ENCODE measurements around the gene HNRNPH1.

The HNRNPH1 gene

DNA sequence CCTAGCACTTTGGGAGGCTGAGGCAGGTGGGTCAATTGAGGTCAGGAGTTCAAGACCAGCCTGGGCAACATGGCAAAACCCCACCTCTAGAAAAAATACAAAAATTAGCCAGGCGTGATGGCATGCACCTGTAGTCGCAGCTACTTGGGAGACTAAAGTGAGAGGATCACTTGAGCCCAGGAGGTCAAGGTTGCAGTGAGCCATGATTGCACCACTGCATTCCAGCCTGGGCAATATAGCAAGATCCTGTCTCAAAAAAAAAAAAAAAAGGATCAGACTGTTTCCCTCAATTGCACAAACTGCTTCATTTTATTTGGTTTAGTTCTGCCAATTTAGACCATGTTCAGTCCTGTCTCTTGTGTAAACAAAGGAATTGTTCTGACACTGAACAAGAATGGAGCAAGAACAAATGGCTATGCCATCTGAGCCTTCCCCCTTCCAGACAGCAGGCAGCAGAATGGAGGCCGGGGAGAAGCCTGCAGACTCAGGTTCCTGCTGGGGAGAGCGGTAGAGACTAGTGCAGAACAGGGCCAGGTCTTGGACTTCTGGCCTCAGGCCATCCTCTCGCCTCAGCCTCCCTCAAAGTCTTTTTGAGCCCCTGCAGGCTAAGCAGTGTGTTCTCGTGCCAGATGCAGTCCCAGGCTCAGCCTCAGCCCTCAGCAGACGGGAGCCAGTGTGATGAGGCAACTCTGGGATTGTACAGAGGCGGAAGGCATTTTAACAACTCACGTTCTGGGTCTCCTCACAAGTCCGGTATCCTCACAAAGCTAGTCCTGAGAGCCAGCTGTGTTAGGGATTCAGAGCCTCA, 18.2 kb downstream of the HNRNPH1 start:
- no peak for DNase-seq

DNA sequence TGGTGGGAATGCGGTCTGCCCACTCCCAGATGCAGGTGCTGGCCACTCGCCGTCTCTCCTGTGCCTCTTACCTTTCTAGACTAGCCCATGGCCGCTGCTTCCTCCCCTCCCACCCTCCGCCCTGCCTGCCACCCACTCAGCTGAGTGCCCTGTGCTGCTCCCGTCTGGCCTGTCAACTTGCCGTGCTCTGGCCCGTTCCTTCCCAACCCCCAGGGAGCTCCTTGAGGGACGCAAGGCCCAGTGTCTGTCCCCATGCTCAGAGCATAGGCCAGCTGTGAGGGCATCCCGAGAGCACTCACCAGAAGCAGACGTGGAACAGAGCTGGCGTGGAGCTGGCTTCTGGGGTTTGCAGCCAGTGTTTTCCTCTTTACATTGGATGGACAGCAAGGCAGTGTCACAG, 20.2 kb downstream of the HNRNPH1 start:
- DNase-seq = no peak

- no peak for DNase-seq
Measured at GRCh38 chr5:179601871-179602625, 21.4 kb downstream of the HNRNPH1 start.

DNA sequence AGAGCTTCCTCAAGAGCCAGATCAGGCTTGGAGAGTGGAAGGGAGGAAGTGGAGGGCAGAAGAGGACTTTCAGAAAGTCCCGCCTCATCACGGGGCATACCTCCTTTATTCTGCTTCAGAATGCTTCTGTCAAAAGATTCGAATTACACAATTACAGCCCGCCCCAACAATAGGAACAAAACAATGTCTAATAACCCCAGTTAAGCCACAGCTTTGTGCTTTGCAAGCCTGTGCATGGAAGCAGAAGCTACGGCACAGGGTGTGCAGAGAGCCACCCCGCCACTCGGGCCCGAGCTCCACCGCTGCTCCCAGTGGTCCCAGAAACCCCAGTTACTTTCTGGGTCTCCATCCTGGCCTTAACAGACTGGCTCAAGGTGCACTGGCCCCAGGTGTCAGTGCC, 23.5 kb downstream of the HNRNPH1 start:
- no peak for DNase-seq

DNA sequence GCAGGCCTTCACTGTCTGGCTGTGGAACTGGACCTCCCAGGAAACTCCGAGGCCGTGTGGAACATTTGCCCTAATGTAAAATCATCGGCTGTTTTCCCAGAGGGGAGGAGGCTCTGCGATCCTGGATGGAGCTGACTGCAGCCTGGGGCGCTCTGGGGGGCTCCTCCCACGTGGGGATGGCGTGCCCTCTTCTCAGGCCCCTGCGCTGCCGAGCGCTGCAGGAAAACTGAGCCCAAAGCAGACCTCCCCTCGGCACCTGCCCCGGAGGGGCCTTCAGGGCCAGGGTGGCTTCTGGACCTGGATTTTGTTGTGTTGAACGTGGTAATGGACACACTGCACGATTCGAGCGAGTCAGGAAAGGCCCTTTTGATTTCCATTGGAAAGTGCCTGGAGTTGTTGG, 23.9 kb downstream of the HNRNPH1 start:
- DNase-seq = no peak

DNA sequence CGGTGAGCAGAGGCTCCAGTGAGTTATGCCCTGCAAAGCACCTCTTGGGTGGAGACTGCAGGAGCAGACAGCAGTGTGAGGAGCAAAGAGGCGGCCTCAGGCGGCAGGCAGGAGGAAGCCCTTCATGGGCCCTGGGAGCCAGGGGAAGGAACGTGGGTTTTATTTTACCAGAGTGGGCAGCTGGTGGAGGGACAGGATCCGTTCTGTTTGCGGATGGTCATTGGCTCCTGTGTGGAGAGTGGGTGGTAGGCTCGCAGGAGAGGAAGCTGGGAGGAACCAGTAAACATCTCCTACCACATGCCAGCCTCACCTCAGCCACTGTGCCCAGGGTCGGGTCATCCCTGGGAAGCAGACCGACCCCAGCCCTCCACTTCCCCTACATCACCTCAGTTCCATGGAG, 24.4 kb downstream of the HNRNPH1 start:
- no peak for DNase-seq

GRCh38 chr5:179596421-179596820, 27.1 kb downstream of the HNRNPH1 start:
- no peak for DNase-seq

- DNase-seq = no peak
Measured at GRCh38 chr5:179595916-179596315, 27.6 kb downstream of the HNRNPH1 start.

- no peak for DNase-seq
Measured at GRCh38 chr5:179588166-179588565, 35.3 kb downstream of the HNRNPH1 start.

GRCh38 chr5:179585941-179586401, 37.5 kb downstream of the HNRNPH1 start:
- no peak for DNase-seq

- DNase-seq = no peak
Measured at GRCh38 chr5:179577286-179577960, 46.0 kb downstream of the HNRNPH1 start.

DNA sequence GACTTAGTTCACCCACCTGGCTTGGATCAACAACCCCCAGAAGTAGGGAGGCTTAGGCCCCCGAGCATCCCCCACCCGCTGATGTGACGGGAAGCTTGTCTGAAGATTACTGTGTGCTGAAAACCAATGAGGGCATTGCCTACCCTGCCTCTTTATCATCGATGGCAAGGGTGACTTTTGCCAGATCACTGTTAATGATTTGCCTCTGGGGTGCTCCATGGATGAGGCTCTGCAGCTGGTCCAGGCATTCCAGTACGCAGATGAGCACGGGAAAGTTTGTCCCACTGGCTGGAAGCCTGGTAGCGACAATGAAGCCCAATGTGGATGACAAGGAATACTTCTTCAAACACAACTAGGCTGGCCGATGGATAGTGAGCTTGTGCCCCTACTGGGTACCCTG, 51.1 kb downstream of the HNRNPH1 start:
- no peak for DNase-seq

DNA sequence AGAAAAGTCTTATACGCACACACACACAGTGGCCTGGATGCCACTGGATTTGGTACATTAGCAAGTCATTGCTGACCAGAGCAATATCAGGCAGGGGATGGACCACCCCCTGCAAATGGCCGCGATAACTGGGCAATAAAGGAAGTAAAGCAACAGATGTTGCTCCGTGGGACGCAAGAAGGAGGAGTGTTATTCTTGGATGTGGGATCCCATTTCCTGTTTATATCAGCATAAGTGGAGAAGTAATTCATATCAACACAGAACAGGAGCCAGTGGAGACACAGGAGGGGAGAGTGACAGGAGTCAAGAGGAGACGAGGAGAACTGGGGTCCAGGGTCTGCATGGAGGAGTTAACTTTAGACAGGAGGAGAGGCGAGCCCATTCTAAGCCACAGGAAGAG, 54.8 kb downstream of the HNRNPH1 start:
- no peak for DNase-seq

GRCh38 chr5:179564526-179564925, 58.9 kb downstream of the HNRNPH1 start:
- DNase-seq = no peak
